GM12872 (cell line): ENCODE measurements around the gene ERMAP.

Source experiments
- TF ChIP-seq, protein P1 (sequence below): IDR thresholded peaks from 3 replicates; pipeline ENCODE4 v1.5.1; 2011; ENCODE audit warnings: low read depth, mild to moderate bottlenecking, low read length, moderate library complexity; ENCODE audit not compliant: insufficient read depth

ERMAP gene

DNA sequence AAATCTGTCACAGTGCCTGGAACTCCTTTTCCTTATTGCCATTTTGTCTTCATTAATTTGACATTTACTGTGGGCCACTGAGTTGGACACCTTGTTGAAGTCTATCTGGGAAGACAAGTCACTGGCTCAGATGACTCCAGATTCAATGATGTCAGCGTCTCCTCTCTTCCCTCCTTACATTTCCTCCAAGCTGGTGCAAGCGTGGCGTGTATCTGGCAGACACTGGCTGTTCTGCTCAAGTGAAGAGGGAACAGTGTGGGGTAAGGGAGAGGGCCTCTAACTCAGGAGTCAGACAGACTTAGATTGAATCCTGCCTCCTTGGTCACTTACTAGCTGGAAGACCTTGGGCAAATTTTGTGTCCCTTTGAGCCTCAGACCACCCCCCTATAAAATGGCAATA, 20.8 kb downstream of the ERMAP start:
- TF ChIP-seq, protein P1, sequence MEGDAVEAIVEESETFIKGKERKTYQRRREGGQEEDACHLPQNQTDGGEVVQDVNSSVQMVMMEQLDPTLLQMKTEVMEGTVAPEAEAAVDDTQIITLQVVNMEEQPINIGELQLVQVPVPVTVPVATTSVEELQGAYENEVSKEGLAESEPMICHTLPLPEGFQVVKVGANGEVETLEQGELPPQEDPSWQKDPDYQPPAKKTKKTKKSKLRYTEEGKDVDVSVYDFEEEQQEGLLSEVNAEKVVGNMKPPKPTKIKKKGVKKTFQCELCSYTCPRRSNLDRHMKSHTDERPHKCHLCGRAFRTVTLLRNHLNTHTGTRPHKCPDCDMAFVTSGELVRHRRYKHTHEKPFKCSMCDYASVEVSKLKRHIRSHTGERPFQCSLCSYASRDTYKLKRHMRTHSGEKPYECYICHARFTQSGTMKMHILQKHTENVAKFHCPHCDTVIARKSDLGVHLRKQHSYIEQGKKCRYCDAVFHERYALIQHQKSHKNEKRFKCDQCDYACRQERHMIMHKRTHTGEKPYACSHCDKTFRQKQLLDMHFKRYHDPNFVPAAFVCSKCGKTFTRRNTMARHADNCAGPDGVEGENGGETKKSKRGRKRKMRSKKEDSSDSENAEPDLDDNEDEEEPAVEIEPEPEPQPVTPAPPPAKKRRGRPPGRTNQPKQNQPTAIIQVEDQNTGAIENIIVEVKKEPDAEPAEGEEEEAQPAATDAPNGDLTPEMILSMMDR, result no peak

DNA sequence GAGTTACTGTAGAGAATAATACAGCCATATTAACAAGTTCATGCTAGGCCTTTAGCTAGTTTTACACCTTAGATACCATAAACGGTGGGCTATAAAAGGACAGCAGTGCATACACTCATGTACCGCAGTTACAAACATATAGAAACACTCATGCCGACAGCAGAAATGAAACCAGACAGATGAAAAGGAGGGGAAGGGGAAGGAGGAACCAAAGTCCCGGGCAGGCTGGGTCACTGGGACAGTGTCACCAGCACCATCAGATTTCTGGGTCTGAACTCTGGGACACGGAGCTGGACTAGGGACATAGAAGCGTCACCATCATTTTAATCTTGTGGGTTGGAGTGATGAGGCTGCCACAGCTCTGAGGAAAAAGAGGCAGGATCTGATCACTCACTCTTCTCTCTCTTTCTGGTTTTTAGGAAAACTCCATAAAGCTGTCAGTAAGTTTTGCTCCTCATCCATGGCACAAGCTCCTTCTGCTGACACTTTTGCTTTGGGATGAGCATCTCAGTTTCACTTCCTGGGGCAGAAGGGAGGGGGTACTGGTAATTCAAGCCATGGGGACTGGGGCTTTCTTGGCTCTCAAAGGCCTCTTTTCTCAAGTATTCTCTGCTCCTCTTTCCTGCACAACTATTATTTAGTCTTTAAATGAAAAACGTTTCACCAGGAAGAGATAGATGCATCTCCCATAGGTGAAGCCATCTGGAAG, 21.7 kb downstream of the ERMAP start:
- TF ChIP-seq, protein P1, result no peak

DNA sequence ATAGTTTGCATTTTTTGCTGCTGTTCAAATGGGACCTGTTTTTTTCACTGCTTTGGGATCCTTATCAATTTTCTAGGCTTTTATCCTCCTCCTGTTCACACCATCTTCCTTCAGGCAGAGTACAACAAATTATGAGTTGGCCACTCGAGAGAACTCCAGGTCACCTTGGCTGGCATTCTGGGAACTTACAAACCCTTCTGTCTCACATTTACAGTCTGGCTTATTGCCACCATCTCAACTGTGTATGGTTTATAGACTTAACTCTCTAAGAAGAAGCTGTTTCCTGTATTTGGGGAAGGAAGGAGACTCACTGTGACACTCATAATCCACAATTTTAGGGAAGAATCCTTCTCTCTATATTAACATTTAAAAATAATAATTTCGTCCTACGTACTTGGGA, 24.1 kb downstream of the ERMAP start:
- TF ChIP-seq, protein P1, result no peak

DNA sequence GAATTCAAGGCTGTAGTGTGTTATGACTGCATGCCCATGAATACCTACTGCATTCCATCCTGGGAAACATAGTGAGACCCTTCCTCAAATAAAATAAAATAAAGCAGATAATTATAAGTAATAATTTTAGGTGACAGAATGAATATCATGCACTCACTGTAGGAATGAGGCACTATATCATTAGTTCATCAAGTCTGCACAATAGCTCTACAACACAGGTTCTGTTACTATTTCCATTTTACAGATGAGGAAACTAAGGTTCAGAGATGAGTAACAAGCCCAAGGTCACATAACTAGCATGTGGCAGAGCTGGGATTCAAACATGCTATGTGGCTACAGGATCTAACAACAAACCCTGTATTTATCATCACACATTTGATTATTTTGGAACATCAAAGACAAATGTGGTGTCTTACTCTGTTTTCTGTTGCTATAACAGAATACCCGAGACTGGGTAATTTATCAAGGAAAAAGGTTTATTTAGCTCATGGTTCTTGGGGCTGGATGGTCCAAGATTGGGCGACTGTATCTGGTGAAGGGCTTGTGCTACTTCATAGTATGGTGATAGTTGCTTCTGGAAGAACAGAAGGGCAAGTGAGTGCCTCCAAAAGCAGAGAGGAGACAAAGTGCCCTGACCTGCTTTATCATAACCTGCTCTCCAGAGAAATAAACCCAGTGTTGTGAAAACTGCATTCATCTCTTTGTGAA, 24.7 kb downstream of the ERMAP start:
- TF ChIP-seq, protein P1, result no peak

DNA sequence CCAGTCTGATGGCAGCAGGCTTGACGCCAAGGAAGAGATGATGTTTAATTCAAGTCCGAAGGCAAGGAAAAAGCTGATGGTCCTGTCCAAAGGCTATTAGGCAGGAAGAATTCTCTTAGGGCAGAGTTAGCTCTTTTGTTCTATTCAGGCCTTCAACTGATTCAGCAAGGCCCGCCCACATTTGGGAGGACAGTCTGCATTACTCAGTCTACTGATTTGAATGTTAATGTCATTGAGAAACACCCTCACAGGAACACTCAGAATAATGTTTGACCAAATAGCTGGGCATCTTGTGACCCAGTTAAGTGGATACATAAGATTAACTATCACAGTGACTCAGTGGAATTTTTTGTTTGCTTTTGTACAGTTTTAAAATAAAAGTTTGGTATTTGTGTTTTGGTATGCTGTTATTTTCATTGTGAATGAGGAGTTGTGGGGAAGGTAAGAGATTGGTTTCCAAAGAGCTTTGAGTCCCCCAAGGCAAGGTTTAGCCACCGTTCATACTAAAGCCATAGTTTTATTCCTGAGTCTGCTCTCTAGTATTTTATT, 27.7 kb downstream of the ERMAP start:
- TF ChIP-seq, protein P1, result no peak

DNA sequence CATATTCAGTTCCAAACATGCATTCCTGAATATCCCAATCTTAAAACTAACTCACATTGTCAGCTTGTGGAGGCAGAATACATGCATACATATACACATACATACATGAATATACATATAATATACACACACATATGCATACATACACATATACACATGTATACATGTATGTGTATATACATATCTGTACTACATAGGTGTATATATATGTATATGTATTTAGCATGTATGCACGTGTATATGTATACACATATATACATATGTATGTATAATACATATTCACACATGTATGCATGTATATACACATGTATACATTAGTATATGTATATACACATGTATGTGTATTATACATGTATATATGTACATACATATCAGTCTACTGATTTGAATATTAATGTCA, 28.3 kb downstream of the ERMAP start:
- TF ChIP-seq, protein P1, result no peak

DNA sequence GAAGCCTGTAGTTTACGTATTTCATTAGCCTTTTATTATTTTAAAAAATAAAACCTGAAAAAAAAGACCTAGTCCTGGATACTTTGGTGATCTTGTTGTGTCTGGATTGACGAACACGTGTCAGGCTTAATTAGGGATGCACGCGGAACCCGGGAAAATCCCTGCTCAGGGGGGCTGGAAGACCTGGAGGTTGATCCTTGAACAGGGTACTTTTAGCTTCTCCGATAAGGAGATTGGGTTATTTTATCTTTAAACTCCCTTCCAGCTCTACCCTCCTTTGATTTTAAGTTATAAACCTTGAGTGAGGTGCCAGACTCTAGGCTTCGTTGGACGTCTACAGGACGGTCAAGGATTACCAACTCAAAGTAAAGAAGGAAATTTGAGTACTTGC, 28.9 kb downstream of the ERMAP start:
- TF ChIP-seq, protein P1, result no peak
